T-helper 1 cell (primary cell): Measurements from ENCODE around the gene RPEL1.
"Not testable (repeated sequence)": the region's sequence is repeated elsewhere in the genome, so short reads cannot be mapped to it uniquely, and the experiment has no call there.

Experiments used
- DNase-seq, 5 donors: peaks; one replicate each; pipeline ENCODE4 v3.0.0-alpha.2; 2012 to 2020
- total RNA-seq, 4 donors: gene quantifications; one replicate each; lab custom pipeline; 2026; lab: John Stamatoyannopoulos, UW

Gene RPEL1
- 0 to 0.08 (median 0) reads per million in 4 donors for total RNA-seq

GRCh38 chr10:103245587-103245986 is at the start of gene RPEL1:
TSS of gene RPEL1 (plus strand) at chr10:103245887. CDS start at chr10:103245997, 110 bp downstream.
- not testable (repeated sequence) for DNase-seq

- no peak for DNase-seq
Measured at GRCh38 chr10:103196516-103196915, 49.2 kb upstream of the RPEL1 start.

GRCh38 chr10:103197174-103197573 is 48.5 kb upstream of the RPEL1 start:
- peak in 1 of 5 donors; percentile 30 for DNase-seq

- DNase-seq = no peak
Measured at GRCh38 chr10:103197903-103198302, 47.8 kb upstream of the RPEL1 start.

GRCh38 chr10:103198648-103199047 is 47.0 kb upstream of the RPEL1 start:
- DNase-seq = no peak

GRCh38 chr10:103199488-103199887 is 46.2 kb upstream of the RPEL1 start:
- no peak for DNase-seq

GRCh38 chr10:103202319-103202718 is 43.4 kb upstream of the RPEL1 start:
- DNase-seq = no peak

- DNase-seq = no peak
Measured at GRCh38 chr10:103203466-103203865, 42.2 kb upstream of the RPEL1 start.

GRCh38 chr10:103204353-103205255 is 41.1 kb upstream of the RPEL1 start:
- no peak for DNase-seq

GRCh38 chr10:103205401-103205800 is 40.3 kb upstream of the RPEL1 start:
- DNase-seq = not testable (repeated sequence)

GRCh38 chr10:103206715-103207114 is 39.0 kb upstream of the RPEL1 start:
- not testable (repeated sequence) for DNase-seq

GRCh38 chr10:103207141-103207540 is 38.5 kb upstream of the RPEL1 start:
- DNase-seq = no peak

GRCh38 chr10:103207643-103208042 is 38.0 kb upstream of the RPEL1 start:
- DNase-seq = not testable (repeated sequence)

- DNase-seq = not testable (repeated sequence)
Measured at GRCh38 chr10:103210262-103210661, 35.4 kb upstream of the RPEL1 start.

GRCh38 chr10:103215601-103216000 is 30.1 kb upstream of the RPEL1 start:
- DNase-seq = no peak

GRCh38 chr10:103216362-103216761 is 29.3 kb upstream of the RPEL1 start:
- DNase-seq = not testable (repeated sequence)

- DNase-seq = no peak
Measured at GRCh38 chr10:103224133-103224532, 21.6 kb upstream of the RPEL1 start.

- DNase-seq = not testable (repeated sequence)
Measured at GRCh38 chr10:103224721-103225120, 21.0 kb upstream of the RPEL1 start.

- DNase-seq = no peak
Measured at GRCh38 chr10:103225939-103226338, 19.7 kb upstream of the RPEL1 start.

GRCh38 chr10:103227416-103227815 is 18.3 kb upstream of the RPEL1 start:
- no peak for DNase-seq

- DNase-seq = no peak
Measured at GRCh38 chr10:103231047-103231551, 14.6 kb upstream of the RPEL1 start.

- DNase-seq = no peak
Measured at GRCh38 chr10:103232131-103232673, 13.5 kb upstream of the RPEL1 start.

GRCh38 chr10:103232772-103233488 is 12.8 kb upstream of the RPEL1 start:
- no peak for DNase-seq
